H1 (cell line): ENCODE data around the gene DENND6B.

Source experiments
- POLR2A ChIP-seq, 2 experiments: IDR thresholded peaks; 1 replicate in 1 of 2; 2 replicates in 1 of 2; pipeline ENCODE4 v1.6.1; 2011; ENCODE audit warnings: low read depth in 2 of 2, low read length in 2 of 2, mild to moderate bottlenecking in 2 of 2; ENCODE audit errors: control extremely low read depth in 1 of 2
- SUZ12 ChIP-seq: fragments of 200-600 bp; sonication (generic); IDR thresholded peaks from 2 replicates; pipeline ENCODE4 v1.6.1; 2012; ENCODE audit warnings: mild to moderate bottlenecking, inconsistent platforms, low read length, moderate library complexity, mixed read lengths
- TF ChIP-seq, protein P1 (sequence below): IDR thresholded peaks from 2 replicates; pipeline ENCODE4 v1.6.1; 2011; ENCODE audit warnings: low read length, improper control_type of control experiment

DNA sequence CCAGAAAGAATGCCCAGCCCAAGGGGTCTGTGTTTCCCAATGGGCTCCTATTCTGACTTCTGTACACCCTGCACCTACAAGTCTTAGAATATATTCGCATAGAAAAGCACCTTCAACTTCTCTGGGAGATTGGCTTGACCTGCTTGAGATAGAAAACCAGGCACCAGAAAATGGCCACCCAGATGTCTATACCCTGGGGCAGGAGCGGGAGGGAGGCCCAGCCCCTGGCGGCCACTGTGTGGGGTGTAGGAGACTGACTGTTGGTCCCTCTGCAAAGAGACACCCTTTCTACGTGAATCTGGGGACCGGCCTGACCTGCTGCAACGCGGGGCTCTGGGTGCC is 8.5 kb downstream of the DENND6B start:
- TF ChIP-seq, protein P1, sequence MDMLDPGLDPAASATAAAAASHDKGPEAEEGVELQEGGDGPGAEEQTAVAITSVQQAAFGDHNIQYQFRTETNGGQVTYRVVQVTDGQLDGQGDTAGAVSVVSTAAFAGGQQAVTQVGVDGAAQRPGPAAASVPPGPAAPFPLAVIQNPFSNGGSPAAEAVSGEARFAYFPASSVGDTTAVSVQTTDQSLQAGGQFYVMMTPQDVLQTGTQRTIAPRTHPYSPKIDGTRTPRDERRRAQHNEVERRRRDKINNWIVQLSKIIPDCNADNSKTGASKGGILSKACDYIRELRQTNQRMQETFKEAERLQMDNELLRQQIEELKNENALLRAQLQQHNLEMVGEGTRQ: no peak
- TF ChIP-seq SUZ12: no peak
- TF ChIP-seq POLR2A (IDR thresholded peaks at IDR 0.05; ENCODE audit: control extremely low read depth in 1 of 2, low read depth in 2 of 2, low read length in 2 of 2): no peak
